A673 (cell line): ENCODE results near the gene NEDD8.

ENCODE experiments used
- EZH2 ChIP-seq: fragments of 200-600 bp; sonication (generic); IDR thresholded peaks from 2 replicates; pipeline ENCODE4 v1.6.1; 2017; ENCODE audit warnings: borderline replicate concordance, low read depth, mild to moderate bottlenecking, mixed read lengths, antibody characterized with exemption, low read length; ENCODE audit not compliant: poor library complexity, severe bottlenecking
- TF ChIP-seq, protein P1 (sequence below): fragments of 300-800, 200-600 bp; sonication (generic); conservative IDR thresholded peaks from 2 replicates; pipeline ENCODE4 v1.5.1; 2017; ENCODE audit warnings: low read depth, mild to moderate bottlenecking, antibody characterized with exemption, low read length, moderate library complexity, mixed read lengths

DNA sequence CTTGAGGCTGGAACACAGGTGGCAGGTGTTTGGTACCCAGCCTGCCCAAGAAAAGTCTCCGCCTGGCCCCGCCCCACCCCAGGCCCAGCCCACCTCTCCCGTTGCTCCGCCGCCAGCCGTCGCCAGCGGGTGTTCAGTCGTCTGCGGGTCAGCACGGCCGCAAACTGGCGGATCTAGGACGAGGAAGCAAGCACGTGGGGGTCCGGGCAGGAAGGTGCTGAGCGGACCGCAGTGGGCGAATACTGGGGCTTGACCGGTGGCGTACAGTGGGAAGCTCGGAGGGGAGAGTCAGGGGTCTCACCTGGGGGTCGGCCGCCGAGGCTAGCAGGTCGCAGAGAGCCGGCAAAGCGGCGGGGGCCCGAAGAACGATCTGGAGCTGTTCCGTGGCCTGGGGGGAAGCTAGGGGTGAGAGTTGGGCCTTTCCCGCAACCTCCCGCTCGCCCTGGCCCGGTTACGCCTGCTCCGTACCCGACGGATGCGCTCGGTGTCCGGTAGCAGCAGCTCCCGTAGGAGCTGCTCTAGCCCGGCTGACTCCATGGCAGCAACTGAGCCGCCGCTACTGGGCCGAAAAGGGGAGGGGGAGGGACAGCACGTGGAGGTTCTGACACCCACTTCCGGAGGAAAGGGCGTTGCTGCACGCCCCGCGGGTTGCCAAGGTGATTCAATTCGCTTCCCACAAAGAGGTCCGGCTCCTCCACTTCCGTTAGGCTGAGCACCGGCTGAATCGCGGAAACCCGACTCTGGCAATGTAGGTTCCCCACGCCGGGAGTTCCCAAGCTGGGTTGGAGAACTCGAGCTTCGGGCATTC is 43.7 kb downstream of the NEDD8 start, which contains the start of gene IPO4:
- TF ChIP-seq, protein P1, sequence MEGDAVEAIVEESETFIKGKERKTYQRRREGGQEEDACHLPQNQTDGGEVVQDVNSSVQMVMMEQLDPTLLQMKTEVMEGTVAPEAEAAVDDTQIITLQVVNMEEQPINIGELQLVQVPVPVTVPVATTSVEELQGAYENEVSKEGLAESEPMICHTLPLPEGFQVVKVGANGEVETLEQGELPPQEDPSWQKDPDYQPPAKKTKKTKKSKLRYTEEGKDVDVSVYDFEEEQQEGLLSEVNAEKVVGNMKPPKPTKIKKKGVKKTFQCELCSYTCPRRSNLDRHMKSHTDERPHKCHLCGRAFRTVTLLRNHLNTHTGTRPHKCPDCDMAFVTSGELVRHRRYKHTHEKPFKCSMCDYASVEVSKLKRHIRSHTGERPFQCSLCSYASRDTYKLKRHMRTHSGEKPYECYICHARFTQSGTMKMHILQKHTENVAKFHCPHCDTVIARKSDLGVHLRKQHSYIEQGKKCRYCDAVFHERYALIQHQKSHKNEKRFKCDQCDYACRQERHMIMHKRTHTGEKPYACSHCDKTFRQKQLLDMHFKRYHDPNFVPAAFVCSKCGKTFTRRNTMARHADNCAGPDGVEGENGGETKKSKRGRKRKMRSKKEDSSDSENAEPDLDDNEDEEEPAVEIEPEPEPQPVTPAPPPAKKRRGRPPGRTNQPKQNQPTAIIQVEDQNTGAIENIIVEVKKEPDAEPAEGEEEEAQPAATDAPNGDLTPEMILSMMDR: no peak
- no peak for TF ChIP-seq EZH2
